Right kidney (tissue), 9 donors: ENCODE results near the gene CORO2A.

ENCODE experiments used
- DNase-seq: peaks from one replicate; pipeline ENCODE4 v3.0.0-alpha.2; 2016
- long read RNA-seq, 8 donors: transcript quantifications; one replicate each; lab custom pipeline, GENCODE V29; 2026

Gene CORO2A, protein sequence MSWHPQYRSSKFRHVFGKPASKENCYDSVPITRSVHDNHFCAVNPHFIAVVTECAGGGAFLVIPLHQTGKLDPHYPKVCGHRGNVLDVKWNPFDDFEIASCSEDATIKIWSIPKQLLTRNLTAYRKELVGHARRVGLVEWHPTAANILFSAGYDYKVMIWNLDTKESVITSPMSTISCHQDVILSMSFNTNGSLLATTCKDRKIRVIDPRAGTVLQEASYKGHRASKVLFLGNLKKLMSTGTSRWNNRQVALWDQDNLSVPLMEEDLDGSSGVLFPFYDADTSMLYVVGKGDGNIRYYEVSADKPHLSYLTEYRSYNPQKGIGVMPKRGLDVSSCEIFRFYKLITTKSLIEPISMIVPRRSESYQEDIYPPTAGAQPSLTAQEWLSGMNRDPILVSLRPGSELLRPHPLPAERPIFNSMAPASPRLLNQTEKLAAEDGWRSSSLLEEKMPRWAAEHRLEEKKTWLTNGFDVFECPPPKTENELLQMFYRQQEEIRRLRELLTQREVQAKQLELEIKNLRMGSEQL
- long read RNA-seq, donor 1, full-length matches to known transcripts: 1 of 1 reads
- long read RNA-seq, donor 1, partial matches to known transcripts: 0 of 1 reads
- long read RNA-seq, donor 1, other reads (novel, unspliced or antisense): 0 of 1 reads
- long read RNA-seq, donor 2: 0 reads
- long read RNA-seq, donor 3, full-length matches to known transcripts: 1 of 1 reads
- long read RNA-seq, donor 3, partial matches to known transcripts: 0 of 1 reads
- long read RNA-seq, donor 3, other reads (novel, unspliced or antisense): 0 of 1 reads
- long read RNA-seq, donor 4, full-length matches to known transcripts: 1 of 1 reads
- long read RNA-seq, donor 4, partial matches to known transcripts: 0 of 1 reads
- long read RNA-seq, donor 4, other reads (novel, unspliced or antisense): 0 of 1 reads
- long read RNA-seq, donor 5: 0 reads
- long read RNA-seq, donor 6, full-length matches to known transcripts: 1 of 1 reads
- long read RNA-seq, donor 6, partial matches to known transcripts: 0 of 1 reads
- long read RNA-seq, donor 6, other reads (novel, unspliced or antisense): 0 of 1 reads
- long read RNA-seq, donor 7: 0 reads
- long read RNA-seq, donor 8, full-length matches to known transcripts: 1 of 1 reads
- long read RNA-seq, donor 8, partial matches to known transcripts: 0 of 1 reads
- long read RNA-seq, donor 8, other reads (novel, unspliced or antisense): 0 of 1 reads

- DNase-seq: peak; percentile 90
Observed at GRCh38 chr9:98192503-98193335, at the start of gene CORO2A. Gene CORO2A, minus strand, starts transcription at chr9:98192637. Its CDS starts 34,977 bp downstream, at chr9:98157660.

DNA sequence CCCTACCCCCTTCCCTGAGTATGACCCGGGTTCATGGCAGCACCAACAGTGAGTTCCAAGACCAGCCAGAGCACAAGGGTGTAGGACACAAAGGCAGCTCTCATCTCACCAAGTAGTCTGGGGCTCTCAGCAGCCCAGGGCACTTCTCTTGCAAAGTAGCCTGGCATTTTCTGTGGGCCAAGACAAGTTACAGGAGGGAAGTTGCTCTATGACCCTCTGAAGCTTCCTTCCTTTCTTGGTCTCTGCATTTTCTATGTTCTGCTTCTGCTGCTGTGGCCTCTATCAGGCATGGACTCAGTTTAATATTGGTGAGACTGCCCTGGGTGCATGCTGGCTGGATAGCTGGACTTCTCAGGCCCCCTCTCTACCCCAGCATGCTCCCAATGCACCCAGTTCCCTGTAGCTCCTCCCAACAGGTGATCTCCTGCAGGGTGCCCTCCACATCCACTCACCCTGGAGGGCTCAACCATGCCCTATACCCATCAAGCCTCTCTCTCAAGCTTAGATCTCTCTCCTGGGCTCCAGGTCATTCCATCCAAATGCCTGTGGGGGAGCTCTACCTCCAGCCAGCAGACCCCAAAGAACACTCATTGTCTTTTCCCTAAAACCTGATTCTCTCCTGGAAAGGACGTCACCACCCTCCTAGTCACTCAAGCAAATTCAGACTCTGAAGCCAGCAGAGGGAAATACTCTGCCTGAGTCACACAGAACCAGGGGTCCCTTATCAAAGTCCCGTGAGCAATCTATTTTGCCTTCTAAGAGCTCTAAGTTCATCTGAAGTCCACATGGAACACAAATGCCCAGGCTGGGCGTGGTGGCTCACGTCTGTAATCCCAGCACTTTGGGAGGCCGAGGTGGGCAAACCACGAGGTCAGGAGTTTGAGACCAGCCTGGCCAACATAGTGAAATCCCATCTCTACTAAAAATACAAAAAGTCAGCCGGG lies 49.2 kb upstream of the CORO2A start:
- DNase-seq: no peak

DNA sequence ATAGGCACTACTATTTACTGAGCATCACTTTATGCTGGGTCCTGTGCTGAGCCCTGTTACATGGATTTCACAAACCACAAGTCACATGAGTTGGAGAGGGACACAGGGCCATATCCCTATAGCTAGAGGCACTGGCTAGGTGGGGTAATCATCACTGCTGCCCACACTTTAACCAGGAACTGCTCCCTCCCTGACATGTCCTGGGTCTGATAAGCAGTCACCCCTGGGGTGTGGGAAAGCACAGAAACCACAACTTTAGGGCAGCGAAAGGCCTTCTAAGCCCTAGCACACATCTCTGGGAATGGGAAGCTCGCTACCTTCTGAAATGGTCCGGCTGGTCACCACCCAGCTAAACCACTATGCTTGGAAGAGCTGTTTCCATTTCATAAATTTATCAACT lies 48.0 kb upstream of the CORO2A start:
- DNase-seq: no peak

DNA sequence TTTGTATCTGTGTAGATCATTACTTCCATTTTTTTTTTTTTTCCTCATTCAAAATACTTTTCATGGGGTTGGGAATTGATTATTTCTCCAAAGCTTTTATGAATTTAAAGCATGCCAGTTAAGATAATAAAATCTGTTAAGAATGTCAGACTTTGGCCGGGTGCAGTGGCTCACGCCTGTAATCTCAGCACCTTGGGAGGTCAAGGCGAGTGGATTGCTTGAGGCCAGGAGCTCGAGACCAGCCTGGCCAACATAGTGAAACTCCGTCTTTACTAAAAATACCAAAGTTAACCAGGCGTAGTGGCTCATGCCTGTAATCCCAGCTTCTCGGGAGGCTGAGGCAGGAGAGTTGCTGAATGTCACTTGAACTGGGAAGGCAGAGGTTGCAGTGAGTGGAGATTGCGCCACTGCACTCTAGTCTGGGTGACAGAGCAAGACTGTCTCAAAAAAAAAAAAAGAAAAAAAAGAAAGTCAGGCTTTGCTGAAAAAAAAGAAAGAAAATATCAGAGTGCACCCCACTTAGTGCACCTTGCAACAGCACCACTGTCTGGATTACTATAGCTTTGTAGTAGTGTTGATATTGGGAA lies 44.6 kb upstream of the CORO2A start:
- DNase-seq: no peak

DNA sequence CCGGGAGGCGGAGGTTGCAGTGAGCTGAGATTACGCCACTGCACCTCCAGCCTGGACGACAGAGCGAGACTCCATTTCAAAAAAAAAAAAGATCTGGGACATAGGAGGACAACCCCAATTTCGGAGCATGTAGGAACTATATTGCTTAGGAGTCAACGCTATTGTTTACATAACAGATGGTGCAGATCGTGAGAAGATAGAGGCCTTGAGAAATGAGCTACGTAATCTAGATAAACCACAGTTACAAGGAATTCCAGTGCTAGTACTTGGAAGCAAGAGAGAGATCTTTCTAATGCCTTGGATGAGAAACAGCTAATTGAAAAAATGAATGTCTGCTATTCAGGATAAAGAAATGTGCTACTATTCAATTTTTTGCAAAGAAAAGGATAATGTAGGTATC lies 42.7 kb upstream of the CORO2A start:
- no peak for DNase-seq

DNA sequence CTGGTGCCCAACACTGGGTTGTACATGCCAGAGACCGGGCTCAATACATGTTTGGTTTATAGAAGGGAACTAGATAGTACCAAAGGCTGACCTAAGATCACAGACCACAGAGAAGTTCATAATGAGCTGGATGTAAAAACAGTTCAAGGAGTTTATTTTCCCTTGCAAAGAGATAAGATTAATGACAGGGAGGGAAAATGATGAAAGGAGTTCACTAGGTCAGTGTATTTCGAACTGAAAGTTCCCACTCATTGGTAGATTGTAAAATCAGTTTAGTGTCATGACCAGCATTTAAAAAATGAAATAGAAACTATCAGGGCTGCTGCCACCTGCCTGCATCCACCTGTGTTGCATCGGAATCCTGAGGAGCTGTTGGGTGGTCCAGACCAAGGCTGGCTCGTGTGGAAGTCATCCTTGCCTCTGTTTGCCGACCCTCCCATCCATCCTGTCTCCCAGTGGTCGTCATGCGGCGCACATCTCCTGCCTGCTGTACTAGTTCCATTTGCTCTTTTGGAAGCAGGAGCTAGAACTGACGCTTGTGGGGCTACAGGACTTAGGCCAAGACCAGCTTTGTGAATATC lies 41.9 kb upstream of the CORO2A start:
- no peak for DNase-seq

GRCh38 chr9:98232926-98233325 lies 40.5 kb upstream of the CORO2A start:
- DNase-seq: no peak

GRCh38 chr9:98231770-98232478 lies 39.5 kb upstream of the CORO2A start:
- DNase-seq: no peak

DNA sequence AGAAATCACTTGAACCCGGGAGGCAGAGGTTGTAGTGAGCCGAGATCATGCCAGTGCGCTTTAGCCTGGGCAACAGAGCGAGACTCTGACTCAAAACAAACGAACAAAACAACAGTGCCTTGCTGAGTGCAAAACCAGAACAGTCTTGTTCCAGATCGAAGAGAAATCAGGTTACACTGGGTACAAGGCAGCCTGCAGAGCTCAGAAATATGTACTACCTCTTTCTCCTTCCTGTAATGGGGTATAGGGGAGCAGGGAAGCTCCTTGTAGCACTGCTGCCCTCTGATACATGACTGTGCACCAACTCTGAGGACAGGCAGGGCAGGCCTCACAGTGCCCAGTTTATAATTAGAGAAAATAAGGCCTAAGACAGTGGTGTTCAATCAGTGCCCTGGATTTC lies 38.4 kb upstream of the CORO2A start:
- DNase-seq: no peak

- DNase-seq: no peak
Observed at GRCh38 chr9:98230304-98230703, 37.9 kb upstream of the CORO2A start.

- DNase-seq: no peak
Observed at GRCh38 chr9:98229620-98230019, 37.2 kb upstream of the CORO2A start.

GRCh38 chr9:98229090-98229395 lies 36.6 kb upstream of the CORO2A start:
- no peak for DNase-seq

DNA sequence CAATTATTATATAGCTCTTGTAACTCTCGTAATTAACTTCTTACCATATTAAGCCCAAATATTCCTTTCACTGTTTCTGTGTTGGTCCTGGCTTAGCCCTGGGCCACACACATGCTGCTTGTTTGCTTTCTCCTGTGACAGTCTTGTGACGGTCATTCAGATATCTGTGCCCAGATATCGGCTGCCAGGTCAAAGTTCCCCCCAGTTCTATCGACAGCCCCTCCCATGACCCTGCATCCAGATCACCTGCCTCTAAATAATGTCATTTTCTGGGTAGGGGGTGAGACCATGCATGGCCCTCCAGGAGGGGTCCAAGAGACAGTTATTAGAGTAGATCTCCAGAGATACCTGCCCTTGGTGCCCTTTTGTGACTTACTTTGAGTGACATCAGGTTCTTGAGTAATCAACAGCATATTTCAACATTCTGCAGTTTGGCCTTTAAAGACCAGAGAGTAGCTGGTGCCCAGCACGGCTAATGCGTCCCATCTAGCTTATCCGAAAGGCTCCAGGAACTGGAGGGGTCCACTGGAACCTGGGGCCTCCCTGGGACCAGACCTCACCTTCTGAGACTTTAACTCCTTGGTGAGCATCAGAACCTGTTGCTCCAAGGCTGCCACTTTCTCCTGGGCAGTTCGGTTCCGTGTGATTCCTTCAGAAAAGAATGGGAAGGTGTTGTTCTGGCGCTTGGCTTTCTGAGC lies 36.1 kb upstream of the CORO2A start:
- DNase-seq: no peak

DNA sequence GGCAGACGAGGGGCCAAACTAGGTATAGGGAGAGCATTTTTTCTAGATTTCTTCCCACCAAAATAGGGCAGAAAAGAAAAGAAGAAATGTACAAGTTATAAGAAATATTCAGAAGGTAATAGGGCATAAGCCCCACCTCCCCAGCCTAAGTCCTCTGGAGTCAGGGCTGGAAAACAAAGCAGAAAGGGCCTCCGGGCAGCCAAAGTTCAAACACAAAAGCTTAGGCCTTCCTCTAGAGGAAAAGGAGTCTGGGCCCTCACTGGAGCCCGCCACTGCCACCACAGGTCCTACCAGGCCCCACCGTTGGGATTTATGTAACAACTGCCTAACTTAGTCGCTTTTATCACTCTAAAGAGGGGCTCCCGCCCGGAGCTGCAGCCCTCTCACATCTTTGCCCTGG lies 35.4 kb upstream of the CORO2A start:
- DNase-seq: no peak

DNA sequence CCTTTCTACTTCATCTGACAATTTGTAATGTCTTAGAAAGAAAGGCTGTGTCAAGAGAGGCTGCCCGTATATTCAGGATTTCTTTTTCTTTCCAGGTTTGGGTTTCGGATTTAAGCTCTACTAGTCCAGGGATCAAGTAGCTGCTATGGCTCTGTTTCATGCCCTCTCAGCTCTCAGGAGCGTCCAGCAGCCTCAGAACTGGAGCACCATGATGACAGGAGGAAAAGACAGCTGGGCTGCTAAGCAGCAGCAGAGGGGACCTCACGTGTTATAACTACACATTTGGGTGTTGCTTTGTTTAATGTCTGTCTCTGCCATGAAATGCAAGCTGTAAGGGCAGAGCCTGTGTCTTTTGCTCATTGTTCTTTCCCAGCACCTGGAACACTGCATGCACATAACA lies 34.5 kb upstream of the CORO2A start:
- no peak for DNase-seq

- DNase-seq: no peak
Observed at GRCh38 chr9:98226516-98226915, 34.1 kb upstream of the CORO2A start.

- DNase-seq: no peak
Observed at GRCh38 chr9:98225015-98225442, 32.6 kb upstream of the CORO2A start.

DNA sequence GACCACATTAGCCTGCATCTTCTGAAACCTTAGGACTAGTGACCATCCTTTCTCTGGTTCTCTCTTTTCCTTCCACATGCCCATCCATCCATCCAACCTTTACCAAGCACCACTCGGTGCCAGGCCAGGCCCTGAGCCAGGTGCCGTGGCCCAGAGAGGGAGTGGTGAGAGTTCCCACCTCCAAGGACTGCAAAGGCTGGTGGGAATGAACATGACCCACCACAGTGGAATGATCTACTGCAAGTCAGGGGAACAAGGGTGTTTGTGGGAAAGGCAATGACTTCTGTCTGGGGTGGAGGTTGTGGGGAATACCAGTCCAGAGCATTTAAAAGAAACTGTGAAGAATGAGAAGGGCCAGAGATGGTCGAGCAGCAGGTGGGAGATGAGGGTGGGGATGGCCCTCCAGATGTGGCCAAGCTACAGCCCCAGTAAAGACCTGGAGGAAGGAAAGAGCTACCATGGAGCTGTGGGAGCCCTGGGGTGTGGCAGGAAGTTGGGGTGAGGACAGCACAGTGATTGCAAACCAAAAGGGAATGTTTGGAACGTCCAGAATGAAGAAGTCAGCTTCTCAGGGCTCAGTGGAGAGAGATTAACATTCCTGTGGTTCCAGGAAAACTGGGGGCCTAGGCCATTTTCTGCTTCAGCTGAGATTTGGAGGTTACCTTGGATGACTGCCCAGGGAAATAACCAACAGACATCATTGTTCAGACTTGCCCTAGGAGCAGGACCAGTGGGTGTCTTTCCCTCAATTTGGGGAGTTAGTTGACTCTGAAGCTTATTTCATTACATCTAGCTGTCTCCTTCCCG lies 30.7 kb upstream of the CORO2A start:
- DNase-seq: no peak
